Ishikawa (cell line): ENCODE measurements around the gene GTF2F1.

Experiments
- CEBPB ChIP-seq: IDR thresholded peaks from 2 replicates; pipeline ENCODE4 v1.6.1; 2012
- FOXM1 ChIP-seq: IDR thresholded peaks from 2 replicates; pipeline ENCODE4 v1.6.1; 2012; ENCODE audit warnings: low read depth, borderline replicate concordance
- RAD21 ChIP-seq: IDR thresholded peaks from 2 replicates; pipeline ENCODE4 v1.6.1; 2012; ENCODE audit warnings: low read depth
- TAF1 ChIP-seq: IDR thresholded peaks from 2 replicates; pipeline ENCODE4 v1.6.1; 2012; ENCODE audit warnings: low read depth, mild to moderate bottlenecking

DNA sequence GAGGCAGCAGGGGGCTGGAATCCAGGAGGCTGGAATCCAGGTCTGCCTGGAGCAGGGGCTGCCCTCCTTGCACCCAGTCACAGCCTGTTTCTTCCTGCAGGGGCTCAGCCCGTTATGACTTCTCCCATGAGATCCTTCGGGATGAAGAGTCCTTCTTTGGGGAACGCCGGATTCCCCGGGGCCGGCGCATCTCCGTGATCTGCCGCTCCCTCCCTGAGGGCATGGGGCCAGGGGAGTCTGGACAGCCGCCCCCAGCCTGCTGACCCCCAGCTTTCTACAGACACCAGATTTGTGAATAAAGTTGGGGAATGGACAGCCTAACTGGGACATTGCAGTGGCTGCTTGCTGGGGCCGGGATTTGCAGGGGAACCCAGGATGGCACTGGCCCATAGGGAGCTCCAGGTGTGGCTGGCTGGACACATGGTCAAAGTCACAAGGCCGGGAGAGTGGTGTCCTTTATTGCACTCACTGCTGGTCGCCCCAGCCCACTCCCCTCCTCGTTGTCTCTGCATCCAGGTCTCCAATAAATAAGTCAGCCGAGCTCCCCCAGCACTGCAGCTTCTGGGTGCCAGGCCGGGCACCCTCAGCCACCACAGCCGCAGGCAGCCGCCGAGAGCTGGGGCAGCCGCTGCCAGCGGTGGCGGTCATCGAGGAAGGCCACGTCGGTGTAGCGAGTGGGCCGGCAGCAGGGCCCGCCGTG lies 18.1 kb downstream of the GTF2F1 start:
- TF ChIP-seq TAF1 (no peak), RAD21 (no peak), FOXM1 (no peak), CEBPB (no peak)
